ENCODE results near the gene CACNA1I.

Gene CACNA1I

DNA sequence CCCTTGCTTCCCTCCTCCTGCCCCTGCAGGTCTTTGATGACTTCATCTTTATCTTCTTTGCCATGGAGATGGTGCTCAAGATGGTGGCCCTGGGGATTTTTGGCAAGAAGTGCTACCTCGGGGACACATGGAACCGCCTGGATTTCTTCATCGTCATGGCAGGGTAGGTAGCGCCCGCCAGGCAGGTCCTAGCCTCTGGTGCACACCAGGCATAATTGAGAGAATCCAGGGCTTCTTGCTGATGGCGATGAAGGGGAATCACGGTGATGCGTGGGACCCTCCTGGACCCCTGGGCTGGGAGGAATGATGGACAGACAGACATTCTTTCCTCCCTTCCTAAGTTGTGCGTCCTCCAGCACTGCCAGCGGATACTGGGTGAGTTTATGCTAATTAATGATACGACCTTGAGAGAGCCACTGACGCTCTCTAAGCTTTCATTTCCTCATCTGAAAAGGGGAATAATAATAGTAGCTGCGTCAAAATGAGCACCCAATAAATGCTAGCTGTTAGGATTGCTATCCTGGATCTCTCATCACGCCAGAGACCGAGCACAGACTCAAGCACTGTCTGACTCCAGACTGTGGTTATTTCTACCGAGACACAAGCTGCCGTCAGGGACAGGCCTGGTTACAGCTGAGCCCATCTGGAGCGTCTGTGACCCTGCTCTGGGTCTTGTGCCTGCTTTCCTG is 30.1 kb downstream of the CACNA1I start:
- DNase-seq, result no peak

DNA sequence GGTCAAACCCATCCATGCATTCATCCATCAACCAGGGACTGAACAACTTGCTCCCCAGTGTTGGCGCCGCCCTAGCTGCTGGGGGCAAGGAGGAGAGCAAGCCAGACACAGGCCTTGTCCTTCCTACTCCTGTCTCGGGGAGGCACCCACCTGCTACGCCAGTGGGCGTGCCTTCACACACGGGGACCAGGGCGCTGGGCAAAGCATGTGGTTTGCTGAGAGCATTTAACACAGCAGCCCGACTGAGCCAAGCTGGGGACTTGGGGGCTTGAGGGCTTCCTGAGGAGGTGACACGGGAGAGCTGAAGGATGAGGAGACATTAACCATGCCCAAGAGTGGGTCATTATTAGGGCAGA is 30.6 kb downstream of the CACNA1I start:
- no peak for DNase-seq

DNA sequence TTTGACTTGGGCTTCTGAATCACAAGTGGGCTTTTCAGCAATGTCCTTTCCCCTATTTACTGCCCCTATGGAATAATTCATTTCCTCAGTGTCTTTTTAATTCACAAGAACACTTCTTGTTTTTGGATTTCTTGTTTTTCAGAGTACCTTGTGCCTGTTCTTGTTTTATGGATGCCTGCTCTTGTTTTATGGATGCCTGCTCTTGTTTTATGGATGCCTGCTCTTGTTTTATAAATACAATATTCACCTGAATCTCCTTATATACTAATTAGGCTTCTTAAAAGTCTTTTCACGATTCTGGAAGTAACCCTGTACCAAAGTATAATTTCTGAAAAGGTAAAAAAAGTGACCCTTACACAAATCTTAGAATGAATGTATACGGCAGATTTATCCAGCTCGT is 32.8 kb downstream of the CACNA1I start:
- no peak for DNase-seq

DNA sequence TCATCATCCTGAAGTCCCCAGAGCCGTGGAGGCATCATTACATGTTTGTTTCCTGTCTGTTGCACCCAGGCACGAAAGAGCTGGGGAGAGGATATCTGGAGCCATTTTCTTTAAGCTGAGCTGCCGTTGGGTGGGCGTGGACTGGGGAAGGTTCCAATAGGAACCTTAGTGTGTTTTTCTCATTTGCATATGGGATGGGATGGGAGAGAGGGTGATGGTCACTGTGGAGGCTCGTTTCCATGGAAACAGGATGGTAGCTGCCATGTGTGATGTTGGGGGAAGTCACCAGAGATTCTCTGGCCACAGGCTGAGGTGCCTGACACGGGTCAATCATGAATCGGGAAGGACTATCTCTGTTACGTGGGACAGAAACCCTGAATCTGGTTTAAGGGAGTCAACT is 39.7 kb downstream of the CACNA1I start:
- no peak for DNase-seq

GRCh38 chr22:39610766-39611165 is 40.2 kb downstream of the CACNA1I start:
- no peak for DNase-seq

DNA sequence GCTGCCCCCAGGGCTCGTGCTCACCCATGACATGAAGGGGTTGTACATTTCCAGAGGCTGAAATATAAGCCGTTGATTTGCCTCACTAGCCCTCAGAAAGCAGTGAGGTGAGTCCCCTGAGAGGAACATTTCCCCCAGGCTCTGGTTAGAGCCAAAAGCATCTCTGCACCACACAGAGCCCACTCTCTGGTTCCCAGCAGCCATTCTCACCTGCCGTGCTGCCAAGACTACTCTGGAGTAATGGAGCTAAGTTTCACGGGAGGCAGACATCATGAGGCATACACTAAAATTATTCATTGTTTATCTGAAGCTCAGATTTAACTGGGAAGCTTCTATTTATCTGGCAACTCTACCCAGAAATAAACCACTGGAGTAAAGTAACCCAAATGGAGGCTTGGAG is 40.8 kb downstream of the CACNA1I start:
- no peak for DNase-seq

DNA sequence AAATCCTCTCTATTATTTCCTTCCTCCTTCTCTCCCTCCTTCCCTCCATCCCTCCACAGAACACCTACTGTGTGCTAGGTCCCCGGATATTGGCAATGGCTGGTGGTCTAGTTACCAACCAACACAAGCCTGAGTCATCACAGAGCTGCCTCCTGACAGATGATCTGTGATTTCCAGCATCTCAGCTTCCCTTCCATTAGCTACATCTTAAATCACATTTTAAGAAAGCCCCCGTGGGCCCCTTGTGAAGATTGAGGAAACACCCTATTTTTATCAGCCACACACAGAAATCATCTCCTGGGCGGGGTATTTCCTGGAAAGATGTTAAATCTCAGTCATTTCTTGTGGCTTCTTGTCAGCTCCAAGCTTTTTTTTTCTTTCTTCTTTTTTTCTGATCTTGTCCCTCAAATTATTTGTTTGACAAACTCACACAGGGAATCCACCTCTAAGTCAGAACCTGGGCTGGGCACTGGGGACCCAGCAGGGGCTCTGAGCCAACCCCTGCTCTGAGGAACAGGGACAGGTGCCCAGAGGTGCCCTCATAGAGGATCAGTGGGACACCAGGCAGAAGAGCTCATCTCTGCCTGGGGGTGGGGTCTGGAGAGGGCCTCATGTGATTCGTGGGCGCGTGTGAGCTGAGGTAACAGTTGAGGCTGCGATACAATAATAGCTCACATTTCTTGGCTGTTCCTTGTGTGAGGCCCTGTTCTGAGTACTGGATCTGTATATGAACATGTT is 42.4 kb downstream of the CACNA1I start:
- peak; percentile 41 to 42 for DNase-seq

DNA sequence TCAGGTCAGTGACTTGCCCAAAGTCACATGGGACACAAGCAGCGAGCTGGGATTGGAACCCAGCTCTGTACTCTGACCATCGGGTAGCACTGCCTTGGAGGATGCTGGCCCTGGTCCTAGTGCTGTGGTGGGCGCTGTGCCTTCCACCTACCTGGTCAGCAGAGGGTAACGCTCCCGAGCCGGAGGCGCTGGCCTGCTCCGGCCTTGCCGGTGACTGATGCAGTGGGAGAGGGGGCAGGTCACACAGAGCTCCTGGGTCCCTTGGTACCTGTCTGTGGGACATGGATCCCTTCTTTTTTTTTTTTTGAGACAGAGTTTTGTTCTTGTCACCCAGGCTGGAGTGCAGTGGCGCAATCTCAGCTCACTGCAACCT is 43.0 kb downstream of the CACNA1I start:
- no peak for DNase-seq

DNA sequence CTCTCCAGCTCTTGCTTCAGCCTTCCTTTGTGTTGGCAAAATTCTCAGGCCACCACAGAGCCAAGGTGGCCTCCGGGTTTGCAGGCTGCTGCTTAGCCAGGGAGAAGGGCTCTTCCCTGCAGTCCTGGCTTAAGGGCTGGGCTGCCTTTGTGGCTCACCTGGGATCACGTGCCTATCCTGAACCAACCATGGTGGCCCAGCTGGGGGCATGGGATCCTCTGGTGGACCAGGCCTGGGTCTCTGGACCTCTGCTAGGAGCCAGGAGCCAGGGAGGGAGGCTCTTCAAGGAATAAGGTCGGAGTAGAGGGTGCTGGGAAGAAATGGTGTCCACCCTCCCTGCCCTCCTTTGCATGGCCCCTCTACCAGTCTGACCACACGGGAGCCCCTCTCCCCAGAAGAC is 43.9 kb downstream of the CACNA1I start:
- no peak for DNase-seq

DNA sequence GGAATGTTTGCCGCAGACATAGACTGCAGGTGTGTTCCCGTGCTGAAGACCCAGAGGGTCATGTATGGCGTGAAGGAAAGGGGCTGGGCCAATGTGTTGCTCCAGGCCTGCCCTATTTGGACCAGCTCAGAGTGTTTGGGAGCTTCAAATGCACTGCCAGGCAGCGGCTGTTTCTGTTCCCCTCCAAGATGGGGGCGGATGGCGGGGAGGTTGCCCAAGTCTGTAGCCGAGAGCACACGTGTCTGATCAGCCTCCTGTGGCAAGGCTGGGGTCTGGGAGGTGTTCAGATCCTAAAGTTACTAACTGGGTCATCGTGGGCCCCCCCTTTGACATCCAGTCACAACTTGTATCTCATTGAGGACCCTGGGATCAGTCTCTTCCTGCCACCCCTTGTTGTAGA is 45.5 kb downstream of the CACNA1I start:
- DNase-seq, result no peak

- DNase-seq, result no peak
Observed at GRCh38 chr22:39616781-39617180, 46.2 kb downstream of the CACNA1I start.

DNA sequence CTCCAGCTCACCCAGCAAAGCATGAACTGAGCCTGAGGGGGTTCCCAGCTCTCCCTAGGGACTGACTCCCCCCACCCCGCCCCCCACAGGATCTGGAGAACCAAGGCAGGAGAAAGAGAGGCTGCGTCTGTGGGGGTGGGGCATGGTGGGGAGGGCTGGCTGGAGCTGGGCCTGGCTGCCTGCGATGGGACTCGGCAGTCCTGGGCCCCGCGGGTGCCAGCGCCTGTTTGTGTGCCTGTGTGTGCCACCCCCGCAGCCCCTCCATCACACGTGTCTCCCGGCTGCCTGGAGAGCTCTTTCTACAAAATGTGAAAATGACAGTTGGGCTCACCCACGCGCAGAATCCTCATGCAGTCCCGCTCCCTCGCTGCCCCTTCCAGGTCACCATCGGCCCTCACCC is 46.8 kb downstream of the CACNA1I start:
- peak; percentile 26 to 41 for DNase-seq

DNA sequence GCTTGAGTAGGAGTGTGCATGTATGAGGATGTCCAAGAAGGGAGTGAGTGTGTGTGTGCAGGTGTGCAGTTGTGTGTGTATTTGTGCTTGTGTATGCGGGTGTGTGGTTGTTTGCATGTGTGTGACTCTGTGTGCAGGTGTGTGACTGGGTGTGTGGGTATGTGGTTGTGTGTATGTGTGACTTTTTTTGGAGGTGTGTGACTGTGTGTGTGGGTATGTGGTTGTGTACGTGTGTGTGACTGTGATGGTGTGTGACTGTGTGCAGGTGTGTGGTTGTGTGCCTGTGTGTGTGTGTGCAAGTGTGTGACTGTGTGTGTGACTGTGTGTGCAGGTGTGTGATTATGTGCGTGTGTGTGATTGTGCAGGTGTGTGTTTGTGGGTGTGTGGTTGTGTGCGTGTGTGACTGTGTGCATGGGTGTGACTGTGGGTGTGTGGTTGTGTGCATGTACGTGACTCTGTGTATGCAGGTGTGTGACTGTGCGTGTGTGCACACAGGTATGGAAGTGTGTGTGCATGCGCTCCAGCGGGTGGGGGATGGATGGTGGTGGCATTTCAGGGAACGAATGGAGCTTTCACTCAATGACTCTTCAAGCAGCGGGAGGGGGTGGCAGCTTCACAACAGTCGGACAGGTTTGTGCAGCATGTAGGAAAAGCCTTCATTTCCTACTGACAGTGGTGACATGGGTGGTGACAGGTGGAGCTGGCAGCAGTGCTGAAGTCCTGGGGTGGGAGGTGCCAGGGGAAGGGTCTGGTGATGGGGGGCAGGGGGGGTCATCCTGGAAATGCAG is 47.6 kb downstream of the CACNA1I start:
- DNase-seq, result no peak

DNA sequence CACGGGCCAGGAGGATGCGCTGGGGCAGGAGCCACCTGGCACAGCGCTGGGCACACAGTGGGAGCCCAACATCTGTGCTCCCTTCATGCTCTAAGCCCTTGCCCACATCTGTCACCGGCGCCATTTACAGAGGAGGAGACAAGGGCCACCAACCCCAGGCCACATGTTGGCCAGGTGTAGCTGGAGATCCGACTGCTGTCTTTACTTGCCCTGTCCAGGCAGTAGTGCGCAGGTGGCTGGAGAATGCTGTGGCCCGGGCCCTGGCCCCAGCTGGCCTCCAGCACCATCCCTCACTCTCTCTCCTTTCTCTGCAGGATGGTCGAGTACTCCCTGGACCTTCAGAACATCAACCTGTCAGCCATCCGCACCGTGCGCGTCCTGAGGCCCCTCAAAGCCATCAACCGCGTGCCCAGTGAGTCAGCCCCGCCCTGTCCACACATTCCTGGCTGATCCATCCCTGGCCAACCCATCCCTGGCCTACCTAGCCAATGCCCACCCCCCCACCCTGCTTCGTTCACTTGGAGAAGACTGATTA is 48.5 kb downstream of the CACNA1I start:
- no peak for DNase-seq

- DNase-seq, result no peak
Observed at GRCh38 chr22:39620924-39621690, 50.6 kb downstream of the CACNA1I start.

DNA sequence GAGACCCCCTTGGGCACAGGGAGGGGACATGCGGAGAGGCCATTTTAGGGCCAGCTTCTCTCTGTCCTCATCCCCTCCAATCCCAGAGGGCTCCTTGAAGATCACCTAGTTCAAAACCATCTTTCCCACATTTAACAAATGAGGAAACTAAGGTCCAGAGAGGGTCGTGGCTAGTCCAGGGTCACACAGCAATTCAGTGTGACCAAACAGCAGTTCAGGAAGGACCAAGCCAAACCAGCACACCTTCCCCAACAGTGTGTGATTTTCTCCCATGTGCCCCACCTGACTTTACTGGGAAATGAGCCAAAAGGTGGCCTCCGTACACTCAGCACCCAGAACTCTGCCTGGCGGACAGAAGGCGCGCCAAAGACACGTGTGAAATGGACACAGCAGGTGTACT is 51.3 kb downstream of the CACNA1I start:
- DNase-seq, result no peak

DNA sequence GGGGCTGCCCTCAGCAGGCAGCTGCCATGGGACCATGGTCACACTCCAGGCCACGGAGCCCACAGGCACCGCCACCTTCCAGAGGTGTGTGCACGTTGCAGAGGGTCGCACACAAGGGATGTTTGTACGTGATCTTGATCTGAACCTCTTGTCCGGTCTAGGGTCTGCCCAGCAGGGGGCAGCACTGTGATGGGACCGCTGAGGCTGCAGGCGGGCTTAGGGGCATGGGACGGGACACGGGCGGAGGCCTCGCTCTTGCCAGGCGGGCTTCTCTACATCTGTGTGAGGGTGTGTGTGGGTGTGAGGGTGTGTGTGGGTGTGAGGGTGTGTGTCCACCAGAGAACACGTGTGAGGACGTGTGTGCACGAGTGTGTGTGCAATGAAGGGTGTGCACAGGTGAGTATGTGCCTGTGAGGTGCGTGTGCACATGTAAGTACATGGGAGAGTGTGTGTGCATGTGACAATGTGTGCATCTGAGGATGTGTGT is 52.4 kb downstream of the CACNA1I start:
- peak; percentile 60 to 63 for DNase-seq

GRCh38 chr22:39623603-39624500 is 53.3 kb downstream of the CACNA1I start:
- DNase-seq, result no peak

DNA sequence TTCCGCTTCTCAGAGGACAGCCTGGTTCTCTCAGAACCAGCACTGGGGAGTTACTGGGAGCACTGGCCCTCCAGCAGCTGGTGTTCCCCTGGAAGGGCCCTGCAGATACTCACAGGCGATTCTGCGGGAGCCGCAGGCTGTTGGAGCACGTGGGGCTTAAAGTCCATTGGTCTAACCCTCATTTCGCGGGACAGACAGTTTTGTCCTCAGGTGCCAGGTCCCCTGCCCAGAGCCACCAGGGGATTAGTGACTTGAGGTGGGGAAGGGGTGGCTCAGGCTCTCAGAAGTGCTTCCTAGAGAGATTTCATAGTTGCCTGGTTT is 53.9 kb downstream of the CACNA1I start:
- DNase-seq, result no peak

GRCh38 chr22:39625569-39626537 is 55.3 kb downstream of the CACNA1I start:
- no peak for DNase-seq

- no peak for DNase-seq
Observed at GRCh38 chr22:39627208-39627607, 56.7 kb downstream of the CACNA1I start.
